HG03064 (cell line): ENCODE data around the gene MRPS9.

Experiments used
- ATAC-seq: cut with Tn5 transposase; IDR thresholded peaks from one replicate; pipeline ENCODE4 v1.9.1; 2021; ENCODE audit warnings: low read depth; ENCODE audit not compliant: unreplicated experiment

MRPS9 gene

DNA sequence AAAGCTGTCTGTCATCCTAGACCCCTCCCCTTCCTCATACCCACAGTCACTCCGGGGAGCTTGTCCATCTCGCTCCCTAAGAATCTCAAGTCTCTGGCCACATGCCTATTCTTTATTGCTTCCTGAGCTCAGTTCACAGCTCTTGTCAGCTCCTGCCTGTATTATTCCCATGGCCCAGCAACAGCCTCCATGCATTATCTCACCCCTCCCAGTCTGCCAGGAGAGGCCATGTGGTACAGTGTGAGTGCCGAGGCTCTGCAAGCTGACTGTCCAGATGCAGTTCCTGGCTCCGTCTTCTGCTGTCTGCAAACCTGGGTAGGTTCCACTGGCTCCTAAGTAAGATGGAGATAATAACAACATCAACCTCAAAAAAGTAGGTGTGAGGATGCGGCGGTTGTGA lies 79.7 kb downstream of the MRPS9 start:
- no peak for ATAC-seq

DNA sequence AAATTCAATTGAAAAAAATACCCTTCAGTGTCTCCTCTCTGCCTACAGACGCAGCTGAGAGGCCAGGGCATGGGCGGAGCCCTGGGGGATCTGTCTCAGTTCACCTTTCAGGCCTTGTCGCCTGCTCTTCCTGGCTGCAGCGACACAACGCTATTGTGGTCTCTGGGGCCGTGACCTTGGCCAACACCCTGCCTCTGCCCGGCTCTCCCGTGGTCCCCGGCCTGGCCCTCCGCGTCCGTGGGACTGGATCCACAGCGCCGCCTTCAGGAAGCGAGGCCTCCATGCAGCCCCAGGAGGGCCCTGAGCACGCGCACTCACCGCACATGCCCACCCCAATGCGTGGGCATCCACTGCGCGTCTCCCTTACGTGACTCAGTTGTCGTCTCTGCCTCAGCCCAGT lies 81.1 kb downstream of the MRPS9 start:
- no peak for ATAC-seq

DNA sequence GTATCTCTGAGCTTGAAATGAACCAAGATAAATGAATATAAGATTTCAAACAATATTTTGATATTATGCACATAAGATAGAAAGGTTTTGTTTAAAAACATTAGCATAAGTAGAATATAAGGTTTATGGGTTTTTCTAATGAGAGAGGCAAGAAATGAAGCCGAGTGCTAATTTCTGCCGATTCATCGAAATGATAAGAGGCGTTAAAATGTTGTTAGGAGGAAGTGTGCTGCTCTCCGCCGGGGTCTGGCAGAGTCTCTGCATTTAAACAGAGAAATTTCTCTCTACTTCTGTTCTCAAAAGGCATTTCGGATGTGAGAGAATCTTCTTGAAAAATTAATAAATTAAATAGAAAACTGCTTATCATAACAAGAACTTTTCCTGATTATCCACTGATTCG lies 83.6 kb downstream of the MRPS9 start:
- no peak for ATAC-seq

DNA sequence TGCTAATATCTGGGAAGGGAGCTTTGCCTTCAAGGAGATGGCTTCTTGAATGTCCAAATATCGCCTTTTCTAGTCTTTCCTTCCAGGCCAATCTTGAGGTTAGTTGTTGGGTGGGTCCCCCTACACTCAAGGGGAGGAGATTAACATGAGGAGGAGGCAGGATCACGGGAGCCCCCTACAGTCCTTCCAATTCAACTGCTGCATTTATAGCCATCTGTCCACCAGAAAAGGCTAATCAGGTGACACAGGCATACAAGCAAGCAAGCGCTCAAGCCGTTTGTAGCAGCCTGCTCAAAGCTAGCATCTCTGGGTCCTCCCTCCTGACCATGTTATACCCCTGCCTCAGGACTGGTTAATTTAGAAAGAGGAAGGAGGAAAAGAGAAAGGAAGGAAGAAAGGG lies 87.6 kb downstream of the MRPS9 start:
- no peak for ATAC-seq

DNA sequence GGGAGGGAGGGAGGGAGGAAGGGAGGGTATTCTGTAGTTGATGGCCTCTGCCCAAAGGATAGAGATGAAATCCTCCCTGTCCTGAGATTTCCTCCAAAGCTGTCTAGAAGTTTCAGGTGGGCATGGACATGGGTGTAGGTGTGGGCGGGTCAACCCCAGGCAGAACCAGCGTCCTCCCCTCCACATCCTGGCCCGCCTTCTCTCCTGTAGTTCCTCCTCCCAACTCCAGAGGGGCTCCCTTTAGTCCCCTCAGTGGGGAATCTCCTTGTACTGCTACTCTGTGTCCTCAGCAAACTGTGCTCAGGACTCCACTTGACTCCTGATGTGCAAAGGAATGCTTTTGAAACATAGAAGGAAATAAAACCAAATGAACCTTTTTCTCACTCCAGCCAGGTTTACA lies 88.1 kb downstream of the MRPS9 start:
- no peak for ATAC-seq

DNA sequence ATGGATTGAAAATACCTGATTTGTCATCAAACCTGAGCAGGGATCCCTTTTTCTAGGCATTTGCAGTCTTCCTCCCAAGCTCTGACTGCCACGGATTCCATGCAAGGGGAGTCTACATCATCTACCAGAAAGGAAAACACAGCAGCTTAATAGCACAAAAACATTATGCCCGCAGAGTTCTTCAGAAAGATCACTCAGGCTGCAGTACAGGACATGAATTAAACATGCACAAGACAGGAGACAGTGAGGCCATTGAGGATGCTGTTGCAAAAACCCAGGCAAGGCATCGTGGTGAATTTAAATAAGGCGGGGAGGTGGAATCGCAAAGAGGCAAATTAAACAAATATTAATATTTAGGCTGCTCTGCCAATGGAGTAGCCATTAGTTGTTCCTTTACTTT lies 88.5 kb downstream of the MRPS9 start:
- no peak for ATAC-seq

DNA sequence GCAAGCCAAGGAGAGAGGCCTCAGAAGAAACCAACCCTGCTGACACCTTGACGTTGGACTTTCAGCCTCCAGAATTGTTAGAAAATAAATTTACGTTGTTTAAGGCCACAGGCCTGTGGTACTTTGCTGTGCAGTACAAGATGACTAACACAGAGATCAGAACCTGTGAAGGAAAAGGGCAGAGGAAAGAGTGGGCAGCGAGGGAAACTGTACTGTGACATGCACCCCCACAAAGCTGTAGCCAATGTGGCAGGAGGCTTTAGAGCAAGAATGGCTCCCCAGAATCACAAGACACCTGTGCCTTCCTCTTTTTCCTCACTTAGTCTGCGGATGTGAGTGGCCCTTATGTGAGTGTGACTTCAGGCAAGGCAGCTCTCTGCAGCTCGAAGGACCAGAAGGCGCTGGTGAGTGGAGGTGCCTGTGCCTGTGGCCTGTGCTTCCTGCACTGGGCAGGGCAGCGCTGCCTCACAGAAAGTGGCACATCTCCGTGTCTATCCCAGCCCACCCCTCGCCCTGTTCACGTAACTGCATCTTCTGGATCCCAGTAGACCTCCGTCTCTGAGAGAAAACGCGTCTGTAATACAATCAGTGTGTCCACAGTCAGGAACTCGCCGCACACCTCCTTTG lies 89.5 kb downstream of the MRPS9 start:
- no peak for ATAC-seq

DNA sequence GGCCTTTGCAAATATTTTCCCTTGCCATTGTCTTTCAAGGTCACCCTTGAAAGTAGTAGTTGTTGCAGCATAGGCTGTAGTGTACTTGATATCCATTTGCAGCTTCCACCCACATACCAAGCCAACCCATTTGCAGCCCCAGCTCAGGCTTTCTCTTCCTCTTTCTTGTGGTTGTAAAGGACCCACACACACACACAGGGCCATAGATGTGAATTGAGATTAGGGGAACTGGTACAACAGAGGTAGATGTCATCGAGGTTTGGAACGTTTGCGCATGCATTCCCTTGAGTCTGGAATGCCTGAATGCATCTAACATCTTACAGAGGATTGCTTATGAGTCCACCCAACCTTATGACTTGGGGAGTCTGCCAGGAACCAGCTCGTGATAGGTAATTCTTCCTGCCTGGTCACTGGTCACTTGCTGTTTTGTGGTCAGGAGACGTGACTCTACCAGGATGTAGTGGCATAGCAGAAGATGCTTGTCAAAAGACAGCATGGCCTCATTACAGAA lies 91.9 kb downstream of the MRPS9 start:
- ATAC-seq: peak; percentile 95

DNA sequence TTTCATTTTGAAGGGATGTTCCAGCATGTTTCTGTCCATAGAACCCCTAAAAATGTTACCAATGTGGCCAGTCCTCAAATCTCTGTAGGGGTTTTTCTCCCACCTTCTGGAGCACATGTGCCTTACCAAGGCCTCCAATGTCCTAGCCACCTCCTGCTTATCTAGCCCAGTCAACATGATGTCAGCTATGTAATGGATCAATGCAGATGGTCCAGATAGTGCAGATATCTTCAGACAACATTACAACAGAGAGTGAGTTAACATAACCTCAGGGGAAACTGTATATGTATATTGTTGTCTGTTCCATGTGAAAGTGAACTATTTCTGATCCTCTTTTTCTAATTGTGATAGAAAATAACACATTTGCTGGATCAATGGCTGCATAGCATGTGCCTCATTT lies 92.7 kb downstream of the MRPS9 start:
- no peak for ATAC-seq

DNA sequence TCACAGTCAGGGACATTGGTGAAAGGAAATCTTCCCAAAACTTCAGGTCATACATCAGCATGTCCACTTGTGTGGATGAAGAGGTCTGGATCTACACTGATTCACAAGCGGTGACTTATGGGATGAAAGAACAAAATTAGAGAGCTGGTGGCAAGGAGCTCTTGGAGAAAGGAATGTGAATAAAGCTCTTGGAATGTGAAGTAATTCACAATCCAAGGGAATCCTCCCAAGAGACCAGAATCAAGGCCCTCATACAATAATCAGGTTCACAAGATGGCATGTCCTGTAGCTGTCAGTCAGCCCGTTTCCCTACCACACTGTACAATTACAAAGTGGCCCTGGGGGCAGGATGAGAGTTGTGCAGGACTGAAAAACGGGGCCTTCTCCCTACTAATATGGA lies 96.2 kb downstream of the MRPS9 start:
- no peak for ATAC-seq

DNA sequence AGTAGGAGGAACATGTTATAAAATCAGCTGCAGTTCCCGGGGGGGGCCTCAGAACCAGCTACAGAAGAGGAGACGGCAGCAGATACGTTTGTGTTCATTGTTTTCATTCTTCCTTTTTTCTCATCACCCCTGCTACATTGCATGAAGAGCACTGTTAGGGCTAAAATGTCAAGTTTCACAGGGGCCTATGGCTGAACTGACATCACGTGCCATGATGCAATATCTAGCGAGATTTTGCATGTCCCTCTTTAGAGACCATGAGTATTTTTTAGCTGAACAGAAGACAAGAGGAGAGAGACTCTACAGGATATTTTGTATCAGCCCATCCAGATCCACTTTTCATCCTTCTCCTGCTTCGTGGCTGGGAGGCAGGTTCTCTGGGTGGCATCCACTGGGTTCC lies 97.6 kb downstream of the MRPS9 start:
- no peak for ATAC-seq

DNA sequence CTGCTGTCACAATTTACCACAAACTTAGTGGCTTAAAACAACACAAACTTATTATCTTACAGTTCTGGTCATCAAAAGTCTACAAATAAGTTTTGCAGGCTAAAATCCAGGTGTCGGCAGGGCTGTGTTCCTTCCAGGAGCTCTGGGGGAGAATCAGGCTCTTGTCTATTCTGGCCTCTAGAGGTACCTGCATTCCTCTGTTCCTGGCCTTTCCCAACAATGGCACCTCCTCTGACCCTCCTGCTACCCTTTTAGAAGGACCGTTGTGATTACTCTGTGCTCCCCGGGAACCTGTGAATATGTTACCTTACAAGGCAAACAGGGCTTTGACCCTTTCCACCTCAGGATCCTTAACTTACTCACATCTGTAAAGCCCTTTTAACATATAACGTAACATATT lies 98.5 kb downstream of the MRPS9 start:
- ATAC-seq: no peak

DNA sequence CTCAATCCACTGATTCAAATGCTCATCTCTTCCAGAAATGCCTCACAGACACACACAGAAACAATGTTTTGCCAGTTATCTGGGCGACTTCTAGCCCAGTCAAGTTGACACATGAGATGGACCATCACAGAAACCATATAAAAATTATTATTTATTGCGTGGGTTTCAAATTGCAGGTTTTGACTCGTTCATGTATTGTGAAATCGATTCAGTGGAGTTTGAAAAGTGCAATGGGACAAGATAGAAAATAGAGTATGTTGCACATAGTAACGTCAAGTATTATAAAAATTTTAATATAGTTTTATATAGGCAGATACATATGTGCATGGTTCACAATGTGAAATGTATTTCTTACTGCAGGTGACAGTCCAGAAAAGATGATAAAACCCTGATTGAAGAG lies 100.8 kb downstream of the MRPS9 start:
- ATAC-seq: no peak

DNA sequence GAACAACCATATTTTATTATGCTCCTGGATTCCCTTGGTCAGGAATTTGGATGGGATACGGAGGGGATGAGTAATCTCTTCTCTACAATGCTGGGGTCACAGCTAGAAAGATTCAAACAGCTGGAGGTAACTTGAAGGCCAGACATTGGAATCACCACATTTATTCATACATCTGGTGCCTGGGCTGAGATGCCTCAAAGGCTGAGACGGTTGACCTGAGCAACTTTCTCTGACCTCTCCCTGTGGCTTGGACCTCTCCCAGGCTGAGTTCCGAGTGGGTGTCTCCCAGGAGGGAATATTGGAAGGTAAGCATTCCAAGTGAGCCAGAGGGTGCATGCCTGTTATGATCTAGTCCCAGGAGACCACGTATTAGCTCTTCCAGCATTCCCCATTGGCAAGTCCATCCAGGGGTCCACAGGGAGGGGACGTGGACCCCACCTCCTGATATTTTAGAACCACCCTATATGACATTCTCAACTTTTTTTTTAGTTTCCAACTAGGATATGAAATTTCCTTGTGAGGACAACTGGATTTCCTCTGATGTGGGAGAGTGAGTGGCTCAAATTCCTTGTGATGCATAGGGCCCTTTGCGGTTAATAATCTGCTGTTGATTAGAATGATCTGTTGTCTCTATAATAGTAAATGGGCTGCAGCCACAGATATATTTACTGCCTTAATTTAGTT lies 101.8 kb downstream of the MRPS9 start:
- no peak for ATAC-seq

DNA sequence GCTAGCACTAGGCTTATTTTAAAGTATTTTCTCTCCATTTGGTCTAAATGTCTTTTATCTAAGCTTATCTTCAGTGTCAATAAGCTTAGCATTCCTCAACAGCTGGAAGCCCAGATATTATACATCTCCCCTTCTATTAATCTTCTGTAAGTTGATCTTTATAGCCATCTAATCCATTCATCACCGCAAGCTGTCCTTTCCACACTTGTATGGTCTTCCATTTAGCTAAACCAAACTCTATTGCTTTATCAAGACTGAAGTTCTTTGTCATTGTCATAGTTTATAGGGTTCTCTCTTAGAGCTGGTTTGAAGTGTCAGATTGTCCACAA lies 102.3 kb downstream of the MRPS9 start:
- ATAC-seq: no peak

DNA sequence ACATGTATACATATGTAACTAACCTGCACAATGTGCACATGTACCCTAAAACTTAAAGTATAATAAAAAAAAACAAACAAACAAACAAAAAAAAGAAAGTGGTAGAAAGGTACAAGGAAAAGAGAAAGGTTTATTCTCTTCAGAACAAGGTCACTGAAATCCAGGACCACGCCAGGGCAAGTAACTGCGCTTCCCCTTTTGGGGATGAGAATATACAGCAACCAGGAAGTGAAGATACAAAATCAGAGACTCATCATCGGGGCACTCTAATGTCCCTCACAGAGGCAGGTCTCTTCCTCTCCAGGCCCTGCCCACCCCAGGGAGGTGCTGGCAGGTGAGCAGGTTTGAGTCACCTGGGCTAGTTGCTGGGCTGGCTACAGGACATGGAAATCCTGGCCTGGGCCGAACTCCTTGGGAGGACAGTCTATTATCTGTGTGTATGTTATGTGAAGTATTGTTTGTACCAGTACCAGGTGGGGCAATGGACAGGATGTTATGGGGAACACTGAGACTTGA lies 103.3 kb downstream of the MRPS9 start:
- ATAC-seq: no peak

DNA sequence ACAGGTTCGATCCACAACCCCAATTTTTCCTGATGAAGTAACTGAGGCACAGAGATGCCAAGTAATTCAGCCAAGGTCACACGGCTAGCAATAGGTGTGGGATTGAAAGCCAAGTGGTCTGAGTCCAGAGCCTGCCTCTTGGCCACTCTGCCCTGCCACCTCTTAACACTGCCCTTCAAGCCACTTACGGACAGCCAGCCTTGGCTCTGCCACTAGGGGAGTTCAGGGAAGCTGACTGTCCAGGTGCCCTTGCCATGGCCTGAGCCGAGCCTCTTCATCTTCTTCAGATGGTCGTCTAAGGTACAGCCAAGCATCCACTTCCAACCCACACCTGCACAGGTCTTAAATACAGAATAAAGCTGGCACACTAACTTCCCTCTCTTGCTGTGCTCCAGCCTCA lies 104.4 kb downstream of the MRPS9 start:
- no peak for ATAC-seq

DNA sequence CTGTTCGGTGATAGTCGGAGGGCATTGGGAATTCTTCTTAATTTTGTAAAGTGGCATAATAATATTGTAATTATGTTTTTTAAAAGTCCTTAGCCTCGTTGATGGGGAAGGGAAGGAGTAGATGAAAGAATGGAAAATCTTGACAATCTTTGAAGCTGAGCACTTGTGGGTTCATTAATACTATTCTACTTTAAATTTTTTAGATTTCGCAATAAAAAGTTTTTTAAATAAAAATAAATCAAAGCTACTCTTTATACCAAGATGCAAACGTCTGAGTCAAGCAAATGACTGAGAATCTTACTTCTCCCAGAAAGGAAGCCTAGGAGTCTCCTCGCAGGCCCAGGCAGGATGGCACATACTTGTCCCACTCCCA lies 105.2 kb downstream of the MRPS9 start:
- no peak for ATAC-seq

DNA sequence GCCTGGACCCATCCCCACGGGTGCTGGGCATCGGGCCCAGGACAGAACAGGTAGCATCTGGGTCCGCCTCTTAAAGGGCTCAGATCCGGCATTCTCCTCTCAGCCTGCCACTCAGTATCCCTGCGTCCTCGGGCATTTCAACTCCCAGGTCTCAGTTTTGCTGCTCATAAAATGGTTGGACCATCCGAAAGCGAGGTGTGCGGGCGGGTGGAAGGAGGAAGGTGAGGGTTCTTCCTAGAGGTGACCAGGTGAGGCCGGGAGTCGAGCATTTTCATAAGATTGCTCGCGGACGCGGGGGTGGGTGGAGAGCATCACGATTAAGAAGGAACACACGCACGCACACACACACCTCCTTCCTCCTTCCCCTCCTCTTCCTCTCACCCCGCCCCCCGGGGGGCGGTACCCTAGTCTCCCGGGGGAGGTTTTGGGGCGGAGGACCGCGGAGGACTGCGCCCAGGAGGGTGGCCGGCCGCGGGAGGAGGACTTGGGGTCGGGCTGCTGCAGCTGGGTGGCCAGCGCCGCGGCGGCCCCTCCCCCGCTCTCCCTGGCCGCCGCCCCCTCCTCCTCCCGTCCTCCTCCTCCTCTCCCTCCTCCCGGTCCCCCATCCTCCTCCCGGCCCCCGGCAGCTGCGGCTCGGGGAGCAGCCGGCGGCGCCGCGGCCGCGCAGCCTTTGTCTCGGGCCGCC lies 105.7 kb downstream of the MRPS9 start:
- no peak for ATAC-seq

DNA sequence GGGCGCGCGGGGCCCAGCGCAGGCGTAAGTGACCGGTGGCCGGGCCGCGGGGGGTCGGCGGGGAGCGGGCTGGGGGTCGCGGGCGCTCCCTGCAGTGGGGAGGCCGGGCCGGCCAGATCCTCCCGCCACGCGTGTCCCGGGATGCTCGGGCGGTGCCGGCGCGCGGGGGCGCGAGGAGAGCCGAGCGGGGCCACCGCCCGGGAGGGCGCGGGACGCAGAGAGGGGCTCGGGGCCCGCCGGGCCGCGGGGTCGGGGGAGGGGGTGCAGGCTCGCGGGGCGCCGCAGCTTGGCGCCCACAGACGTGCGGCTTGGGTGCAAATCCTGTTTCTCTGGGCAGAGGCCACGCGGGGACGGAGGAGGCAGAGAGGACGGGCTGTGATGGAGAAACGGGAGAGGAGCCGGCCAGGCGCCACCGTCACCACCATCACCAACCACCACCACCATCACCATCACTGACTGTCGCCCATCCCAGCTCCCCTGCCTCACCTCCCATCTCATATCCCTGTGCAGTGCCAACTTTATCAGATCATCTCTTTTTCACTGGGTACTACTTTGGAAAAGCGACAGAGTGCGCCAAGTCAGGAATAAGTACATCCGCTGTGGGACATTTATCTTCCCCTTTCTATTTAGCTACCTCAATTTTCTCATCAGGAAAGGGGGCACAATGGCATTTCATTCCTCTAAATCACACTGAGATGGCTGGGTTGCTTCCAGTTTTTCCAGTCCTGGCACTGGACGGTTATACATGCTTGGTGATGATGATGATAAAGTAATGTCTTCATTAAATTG lies 106.5 kb downstream of the MRPS9 start:
- no peak for ATAC-seq

DNA sequence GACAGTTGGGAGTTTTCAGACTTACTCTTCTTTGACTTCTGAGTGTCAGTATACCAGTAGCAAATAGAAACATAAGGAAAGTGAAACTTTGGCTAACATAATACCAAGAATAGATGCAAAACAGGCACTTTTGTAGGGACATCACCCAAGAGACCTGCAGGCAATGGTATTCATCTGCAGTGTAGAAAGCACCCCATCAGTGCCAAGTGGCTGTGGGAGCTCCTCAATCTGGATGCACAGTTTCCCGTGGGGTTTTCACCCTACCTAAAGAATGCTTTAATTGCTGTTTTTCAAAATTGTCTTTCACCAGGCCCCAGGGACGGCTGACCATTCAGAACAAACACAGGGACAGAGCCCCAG lies 107.1 kb downstream of the MRPS9 start:
- ATAC-seq: no peak
